GM18499 (cell line): ENCODE measurements around the gene ITGA3.

Source experiments
- ATAC-seq: cut with Tn5 transposase; IDR thresholded peaks from one replicate; pipeline ENCODE4 v1.9.1; 2021; ENCODE audit warnings: moderate number of reproducible peaks; ENCODE audit not compliant: insufficient read depth, unreplicated experiment

The ITGA3 gene

DNA sequence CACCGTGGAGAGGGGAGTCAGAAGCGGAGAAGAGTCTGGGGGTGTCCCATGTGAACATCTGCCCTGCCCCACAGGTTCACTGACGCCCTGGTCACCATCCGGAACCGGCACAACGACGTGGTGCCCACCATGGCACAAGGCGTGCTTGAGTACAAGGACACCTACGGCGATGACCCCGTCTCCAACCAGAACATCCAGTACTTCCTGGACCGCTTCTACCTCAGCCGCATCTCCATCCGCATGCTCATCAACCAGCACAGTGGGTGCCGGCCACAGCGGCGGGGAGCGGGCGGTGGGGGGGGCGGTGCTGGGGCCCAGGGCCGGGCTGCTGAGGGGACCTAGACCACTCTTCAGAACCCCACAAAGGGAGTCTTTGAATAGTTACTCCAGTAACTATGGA, 49.9 kb downstream of the ITGA3 start:
- no peak for ATAC-seq

DNA sequence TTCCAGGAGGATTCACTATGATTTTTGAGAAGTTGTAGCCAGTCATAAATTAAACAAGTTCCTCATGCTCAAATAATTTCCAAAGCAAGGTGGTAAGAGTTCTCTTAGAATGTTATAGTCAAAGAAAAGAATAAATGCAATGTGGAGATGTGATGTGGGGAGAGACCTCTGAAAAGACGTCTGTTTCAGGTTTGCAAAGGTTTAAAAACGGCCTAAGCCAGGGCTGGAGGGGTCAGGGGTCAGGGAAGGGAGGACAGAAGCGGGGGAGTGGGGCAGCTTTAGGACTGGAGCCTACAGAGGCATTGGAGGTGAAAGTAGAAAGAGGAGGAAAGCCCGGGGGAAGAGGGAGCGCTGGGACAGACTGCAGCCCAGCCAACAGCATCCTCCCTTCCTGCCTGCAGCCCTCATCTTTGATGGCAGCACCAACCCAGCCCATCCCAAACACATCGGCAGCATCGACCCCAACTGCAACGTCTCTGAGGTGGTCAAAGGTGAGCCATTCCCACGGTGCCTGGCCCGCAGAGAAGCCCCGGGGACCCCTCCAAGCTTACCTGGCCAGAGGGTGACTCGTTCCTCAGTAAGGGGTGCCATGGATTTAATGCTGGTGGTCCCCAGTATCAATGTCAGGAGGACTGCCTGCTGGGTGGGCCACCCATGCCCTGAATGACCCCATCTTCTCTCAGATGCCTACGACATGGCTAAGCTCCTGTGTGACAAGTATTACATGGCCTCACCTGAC, 50.7 kb downstream of the ITGA3 start:
- no peak for ATAC-seq

- no peak for ATAC-seq
Measured at GRCh38 chr17:50107790-50108414, 52.0 kb downstream of the ITGA3 start.

DNA sequence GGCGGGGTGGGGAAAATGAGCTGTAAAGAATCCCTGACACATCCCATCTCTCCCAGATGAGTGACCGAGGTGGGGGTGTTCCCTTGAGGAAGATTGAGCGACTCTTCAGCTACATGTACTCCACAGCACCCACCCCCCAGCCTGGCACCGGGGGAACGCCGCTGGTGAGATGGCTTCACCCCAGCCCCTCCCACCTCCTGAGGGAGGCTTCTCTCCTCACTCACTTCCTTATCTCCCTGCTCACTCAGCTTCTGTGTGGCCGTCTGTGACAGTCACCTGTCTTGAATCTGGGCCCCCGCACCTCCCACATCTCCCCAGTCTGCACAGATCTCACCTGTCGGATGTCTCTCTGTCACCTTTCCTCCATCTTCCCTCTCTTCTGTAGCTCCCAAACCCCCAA, 52.6 kb downstream of the ITGA3 start:
- ATAC-seq: no peak

GRCh38 chr17:50109207-50109606, 53.3 kb downstream of the ITGA3 start:
- no peak for ATAC-seq

GRCh38 chr17:50109785-50110184, 53.9 kb downstream of the ITGA3 start:
- ATAC-seq: no peak

DNA sequence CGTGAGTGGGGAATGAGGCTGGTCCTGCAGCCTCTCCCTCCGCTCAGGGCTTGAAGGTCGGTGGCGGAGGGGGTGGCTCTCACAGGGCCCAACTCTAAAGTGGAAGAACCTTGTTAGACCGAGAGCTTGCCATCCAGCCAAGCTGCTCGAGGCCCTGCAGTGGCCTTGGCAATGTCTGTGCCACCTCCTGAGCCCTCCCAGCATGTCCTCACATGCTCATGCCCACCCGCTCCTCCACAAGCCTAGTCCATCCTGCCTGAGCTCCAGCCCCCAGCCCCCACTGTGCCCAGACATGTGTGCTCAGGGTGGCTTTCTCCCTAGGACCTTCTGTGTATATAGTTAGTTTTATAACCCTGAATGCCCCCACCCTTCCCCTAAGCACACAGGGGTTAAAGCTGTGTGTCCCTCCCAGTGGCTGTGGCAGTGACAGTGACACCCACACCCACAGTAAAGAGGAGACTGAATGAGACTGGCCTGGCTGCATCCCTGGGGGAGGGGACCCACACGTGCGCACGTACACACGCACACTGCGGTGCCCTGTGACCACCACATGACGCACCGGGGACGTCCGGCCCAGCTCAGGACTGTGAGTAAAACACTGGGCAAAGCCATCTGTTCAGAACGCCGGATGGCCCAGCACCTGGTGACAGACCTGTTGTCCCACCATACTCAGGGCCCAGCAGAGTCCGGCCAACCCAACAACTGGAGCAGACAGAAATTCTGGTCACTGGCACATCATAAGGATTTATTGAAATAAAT, 54.9 kb downstream of the ITGA3 start:
- ATAC-seq: no peak

DNA sequence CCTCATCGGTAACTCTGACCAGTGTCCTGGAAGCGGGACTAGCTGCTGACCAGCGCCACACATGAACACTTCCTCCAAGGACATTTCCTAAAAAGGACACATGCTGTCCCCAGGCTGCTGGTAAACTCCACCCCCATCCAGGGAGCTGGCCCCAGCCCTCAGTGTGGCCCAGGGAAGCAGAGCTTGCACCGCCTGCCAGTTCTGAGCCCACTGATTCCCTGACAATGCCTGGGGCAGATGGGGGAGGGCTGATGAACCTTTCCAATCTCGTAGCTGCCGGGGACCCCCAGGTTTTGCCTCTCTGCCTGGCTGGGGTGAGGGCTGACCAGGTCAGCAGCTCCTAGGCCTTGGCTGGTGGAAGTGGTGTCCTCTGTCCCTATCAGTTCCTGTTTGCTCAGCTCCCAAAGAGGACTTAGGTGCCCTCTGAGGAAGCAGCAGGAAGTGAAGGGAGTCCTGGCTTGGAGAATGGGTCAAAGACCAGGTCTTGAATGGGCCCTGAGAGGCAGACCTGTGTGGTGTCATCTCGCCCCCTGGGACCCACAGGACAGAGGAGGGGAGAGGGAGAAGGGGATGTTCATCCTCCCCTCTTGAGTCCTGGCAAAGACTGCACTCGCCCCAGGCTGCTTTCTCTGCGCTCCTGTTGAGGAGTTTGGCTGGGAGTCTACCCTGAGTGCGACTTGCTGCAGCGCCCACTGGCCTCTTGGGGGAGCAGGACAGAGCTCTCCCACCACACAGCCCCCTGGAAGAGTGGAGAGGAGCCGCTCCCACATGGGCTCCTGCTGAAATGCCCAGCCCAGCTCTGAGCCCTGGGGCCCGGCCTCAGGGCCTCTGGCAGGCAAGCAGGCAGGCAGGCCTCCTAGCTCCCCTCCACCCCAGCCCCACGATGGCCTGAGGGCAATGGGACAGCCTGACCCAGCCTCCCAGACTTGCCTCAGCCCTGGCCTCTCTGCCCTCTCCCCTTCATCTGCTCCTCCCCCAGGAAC, 56.1 kb downstream of the ITGA3 start:
- no peak for ATAC-seq

- ATAC-seq: no peak
Measured at GRCh38 chr17:50112694-50113093, 56.8 kb downstream of the ITGA3 start.

DNA sequence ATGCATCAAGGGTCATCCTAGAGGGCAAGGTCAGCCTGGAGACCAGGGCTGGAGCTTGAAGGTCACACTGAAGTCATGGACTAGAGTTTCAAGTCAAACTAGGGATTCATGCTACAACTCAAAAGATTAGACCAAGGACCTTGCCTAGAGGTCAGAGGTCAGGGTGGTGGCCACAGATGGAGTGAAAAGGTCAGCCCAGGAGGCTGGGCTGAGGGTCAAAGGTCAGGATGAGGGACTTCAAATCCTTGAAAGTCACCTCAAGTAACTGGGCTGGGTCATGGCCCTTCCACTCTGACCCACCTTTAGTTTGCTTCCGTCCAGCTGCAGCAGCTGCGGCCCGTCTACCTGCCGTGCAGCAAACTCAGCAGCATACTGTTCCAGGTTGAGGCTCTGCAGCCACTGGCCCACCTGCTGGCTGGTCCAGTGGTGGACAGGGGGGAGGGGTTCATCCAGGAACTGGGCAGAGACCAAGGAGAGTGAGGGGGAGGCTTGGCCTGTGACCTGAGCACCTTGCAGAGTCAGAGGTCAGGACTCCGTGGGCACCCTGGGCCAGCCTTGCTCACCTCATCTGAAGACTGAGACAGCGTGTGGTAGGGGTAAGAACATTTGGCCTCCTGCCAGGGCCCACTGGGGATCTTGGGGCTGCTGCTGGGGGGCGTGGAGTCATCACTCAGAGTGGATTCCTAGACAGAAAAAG, 57.9 kb downstream of the ITGA3 start:
- ATAC-seq: no peak

DNA sequence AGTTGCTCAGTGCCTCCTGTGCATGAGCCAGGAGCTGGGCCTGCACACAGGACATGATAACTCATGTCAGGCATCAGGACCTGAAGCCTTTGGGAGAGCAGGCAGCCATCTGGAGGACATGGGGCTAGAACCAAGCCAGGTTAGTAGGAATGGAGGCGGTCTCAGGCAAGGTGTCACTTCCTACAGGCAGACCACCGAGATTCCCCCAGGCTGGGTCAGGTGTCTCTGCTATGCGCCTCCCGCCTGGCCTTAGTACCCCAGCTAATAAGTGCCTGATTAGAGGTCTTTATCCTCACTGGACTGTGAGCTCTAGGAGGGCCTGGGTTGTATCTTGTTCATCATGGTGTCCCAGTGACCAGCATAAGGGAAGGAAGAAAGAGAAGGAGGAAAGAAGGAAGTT, 58.5 kb downstream of the ITGA3 start:
- ATAC-seq: no peak

- no peak for ATAC-seq
Measured at GRCh38 chr17:50114849-50115357, 59.0 kb downstream of the ITGA3 start.

- ATAC-seq: no peak
Measured at GRCh38 chr17:50115756-50116155, 59.8 kb downstream of the ITGA3 start.

- ATAC-seq: no peak
Measured at GRCh38 chr17:50117202-50118051, 61.5 kb downstream of the ITGA3 start.

- ATAC-seq: no peak
Measured at GRCh38 chr17:50118076-50118827, 62.3 kb downstream of the ITGA3 start.

DNA sequence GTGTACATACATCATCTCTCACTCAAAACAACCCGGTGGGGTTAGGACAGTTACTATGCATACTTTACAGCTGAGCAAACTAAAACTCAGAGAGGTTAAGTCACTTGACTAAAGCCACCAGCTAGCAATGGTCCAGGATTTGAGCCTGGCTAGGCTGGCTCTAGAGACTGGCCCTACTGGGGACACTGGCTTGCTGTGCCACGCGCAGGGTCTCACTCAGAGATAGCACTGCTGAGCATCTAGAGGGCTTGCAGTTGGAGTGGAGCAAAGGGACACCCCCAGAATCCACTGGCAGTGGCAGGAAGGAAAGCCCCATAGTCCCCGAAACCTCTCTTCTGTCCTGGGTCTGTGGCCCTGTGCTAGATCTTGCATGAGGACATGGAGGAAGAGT, 62.9 kb downstream of the ITGA3 start:
- ATAC-seq: no peak

GRCh38 chr17:50120475-50121253, 64.8 kb downstream of the ITGA3 start:
- no peak for ATAC-seq
